ENCODE results near the gene AP1M2. TPM values are rescaled to one million over a fixed set of nuclear protein-coding genes. Genes with fewer than 3 reads are reported as not detected.
"Not testable (repeated sequence)": the region's sequence is repeated elsewhere in the genome, so short reads cannot be mapped to it uniquely, and the experiment has no call there.

Gene AP1M2
- total RNA-seq, 1 donor from 2014 or later = not detected

DNA sequence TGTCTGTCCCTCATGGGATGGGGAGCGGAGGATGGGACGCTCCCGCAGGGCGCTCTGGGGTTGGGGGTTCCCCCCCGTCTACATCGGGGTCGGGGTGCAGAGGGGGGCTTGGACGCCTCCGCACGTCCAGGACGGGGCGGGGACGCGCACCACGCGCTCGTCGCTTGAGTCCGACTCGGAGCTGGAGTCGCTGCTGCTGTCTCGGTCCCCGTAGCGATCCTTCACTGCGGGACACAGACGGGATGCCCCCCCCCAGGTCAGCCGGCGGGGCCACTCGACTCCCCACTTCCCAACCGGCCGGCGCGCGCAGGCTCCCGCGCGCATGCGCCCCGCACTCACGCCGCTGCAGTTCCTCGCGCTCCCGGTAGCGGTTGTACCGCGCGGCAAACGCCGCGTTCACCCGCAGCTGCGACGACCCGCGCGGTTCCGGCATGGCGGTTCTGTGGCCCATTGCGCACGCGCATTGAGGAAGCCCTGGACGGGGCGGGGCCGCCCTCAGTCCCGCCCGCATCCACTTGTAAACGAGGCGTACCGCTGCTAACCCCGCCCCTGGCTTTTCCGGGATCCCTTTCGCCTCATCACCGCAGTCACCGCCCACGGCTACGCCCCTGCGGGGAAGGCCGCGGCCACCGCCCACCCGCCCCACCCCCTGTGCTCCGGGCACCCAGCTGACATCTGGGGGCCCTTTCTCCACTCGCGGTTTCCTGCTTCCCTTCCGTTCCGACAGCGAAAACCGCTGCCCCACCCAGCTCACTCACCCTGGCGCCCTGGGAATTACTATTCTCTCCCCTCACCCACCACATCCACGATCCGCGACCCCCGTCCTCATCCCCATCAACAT, 21.3 kb downstream of the AP1M2 start, which contains the start of gene KRI1:
KRI1 (minus strand) TSS at position 444 of the 841 bp plus-strand sequence; CDS start at position 433, 11 bp downstream.
- DNase-seq (ENCODE audit: low read depth in 2 of 2) = peak; percentile 97 to 98

DNA sequence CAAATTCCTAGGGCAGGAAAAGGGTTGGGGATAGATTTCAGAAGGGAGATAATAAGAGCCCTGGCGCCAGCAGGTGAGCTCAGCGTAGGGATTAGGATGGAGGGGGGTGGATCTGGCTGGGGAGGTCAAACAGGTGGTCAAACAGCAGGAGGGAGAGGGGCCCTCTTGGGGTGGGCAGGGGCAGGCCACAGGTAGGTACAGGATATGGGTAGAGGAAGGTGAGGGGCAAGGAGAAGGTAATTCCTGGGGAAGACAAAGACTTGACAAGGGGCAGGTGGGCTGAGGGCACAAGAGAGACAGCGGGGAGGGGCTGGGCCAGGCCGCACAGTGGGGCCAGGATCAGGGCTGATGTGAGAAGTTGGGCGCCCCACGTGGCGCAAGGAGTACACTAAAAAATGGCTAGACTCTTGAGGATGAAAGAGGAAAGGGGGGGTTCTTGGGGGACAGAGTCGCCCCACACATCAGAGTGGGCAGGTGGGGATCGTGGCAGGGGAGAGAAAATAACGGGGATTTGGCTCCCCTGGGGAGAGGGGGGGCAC, 22.0 kb downstream of the AP1M2 start:
- DNase-seq (ENCODE audit: low read depth in 2 of 2) = peak in 1 of 2 donors; percentile 46

DNA sequence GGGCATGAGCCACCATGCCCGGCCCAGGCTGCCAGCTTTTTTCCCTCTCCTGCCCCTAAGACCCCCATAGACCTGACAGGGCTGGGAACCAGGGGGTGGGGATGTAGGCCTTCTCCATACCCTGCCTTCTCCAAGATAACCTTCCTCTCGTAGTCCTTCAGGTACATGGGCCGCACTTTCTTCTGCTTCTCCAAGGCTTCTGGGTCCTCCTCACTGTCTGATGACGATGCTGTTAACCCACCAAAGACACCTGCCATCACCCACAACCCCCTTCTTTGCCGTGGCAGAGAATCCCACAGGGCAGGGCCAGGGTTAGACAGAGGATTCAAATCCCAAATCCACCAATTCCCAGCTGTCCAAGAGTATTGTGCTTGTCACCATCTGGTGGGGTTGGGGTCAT, 24.5 kb downstream of the AP1M2 start:
- no peak for DNase-seq (ENCODE audit: low read depth in 2 of 2)

DNA sequence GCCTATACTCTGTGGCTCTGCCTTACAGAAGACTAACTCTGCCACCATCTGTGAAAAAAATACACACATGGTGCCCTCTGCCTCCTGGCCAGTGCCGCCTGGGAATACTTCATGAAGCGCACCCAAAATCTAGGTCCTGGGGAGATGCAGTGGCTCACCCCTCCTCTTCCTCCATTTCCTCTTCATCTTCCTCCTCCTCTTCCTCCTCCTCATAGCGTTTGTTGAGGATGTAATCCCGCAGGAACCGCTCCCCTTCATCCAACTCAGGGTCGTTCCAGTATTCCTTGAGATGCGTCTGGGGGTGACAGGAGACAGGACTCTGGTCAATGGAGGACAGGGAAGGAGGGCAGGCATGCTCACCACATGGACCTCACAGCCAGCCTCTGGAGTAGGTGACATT, 27.0 kb downstream of the AP1M2 start:
- DNase-seq (ENCODE audit: low read depth in 2 of 2) = no peak

DNA sequence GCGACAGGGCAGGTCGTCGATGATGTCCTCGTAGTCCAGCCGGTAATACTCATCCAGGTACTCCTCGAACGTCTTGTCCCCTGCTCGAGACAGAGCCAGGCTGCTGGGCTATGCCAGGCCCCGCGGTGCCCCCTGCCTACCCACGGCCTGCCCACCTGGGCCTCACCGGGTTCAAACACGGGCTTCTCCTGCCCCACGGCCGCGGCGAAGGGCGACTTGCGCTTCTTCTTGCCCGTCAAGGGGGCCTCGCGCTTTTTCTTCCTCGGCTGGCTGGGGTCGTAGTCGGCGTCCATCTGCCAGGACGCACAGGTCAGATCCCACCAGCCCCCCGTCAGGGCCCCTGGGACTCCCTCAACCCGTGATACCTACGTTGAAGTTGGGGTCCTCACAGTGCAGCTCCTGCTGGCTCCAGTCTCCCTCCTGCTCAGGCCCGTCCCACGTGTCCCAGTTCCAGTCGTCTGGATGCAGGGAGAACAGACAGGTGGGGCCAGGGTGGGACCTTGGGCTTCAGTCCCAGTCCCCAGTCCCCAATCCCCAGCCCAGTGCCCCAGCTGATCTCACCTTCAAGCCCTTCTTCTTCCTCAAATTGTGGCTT, 29.4 kb downstream of the AP1M2 start:
- no peak for DNase-seq (ENCODE audit: low read depth in 2 of 2)

DNA sequence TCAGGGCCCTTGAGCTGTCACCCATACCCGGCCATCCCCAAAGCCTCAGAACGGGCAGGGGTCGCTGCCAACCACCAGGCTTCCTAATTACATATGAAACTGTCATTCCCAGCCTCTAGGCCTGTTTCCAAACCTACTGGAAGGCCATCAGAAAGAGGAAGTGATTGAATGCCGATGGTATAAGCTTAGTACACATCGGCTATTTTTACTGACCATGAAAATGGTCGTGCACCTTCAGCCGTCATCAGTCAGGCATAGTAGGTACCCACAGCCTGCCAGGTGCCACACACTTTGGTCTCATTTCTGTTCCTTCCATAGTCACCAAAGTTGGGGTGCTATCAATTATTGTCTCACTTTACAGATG, 31.5 kb downstream of the AP1M2 start:
- DNase-seq (ENCODE audit: low read depth in 2 of 2) = no peak

DNA sequence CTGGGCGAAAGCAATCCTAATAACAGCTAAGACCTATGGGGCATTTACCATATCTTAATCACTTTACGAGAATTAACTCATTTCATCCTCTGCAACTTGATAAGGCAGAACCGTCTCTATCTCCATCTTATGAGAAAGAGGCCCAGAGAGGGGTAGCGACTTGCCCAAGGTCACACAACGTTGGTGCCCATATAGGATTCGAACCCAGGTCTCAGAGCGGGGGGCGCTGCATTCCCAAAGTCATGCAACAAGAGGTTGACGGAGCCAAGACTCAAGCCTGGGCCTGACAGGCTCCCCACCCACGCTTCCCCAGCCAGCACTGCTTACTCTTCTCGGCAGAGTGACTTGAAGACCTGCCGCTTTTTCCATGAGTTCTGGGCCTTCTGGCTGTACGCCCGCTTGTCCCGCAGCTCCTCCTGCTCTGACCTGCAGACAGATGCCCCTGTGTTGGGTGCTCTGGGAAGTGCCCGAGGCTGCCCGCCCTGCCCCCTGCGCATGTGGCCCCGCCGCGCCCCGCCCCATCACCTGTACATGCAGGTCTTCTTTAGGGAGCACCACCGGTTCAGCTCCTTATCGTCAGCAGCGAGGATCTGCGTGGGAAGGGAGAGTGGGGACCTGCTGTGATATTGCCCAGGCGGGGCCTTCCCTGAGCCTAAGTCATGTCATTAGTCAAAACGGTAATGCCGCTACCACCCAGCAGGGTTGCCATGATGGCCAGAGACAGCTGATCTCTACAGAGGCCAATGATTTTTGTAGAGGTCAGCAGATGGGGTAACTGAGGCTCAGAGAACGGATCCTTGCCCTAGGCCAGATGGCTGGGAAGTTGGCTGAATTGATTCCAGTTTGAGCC, 32.1 kb downstream of the AP1M2 start:
- no peak for DNase-seq (ENCODE audit: low read depth in 2 of 2)

DNA sequence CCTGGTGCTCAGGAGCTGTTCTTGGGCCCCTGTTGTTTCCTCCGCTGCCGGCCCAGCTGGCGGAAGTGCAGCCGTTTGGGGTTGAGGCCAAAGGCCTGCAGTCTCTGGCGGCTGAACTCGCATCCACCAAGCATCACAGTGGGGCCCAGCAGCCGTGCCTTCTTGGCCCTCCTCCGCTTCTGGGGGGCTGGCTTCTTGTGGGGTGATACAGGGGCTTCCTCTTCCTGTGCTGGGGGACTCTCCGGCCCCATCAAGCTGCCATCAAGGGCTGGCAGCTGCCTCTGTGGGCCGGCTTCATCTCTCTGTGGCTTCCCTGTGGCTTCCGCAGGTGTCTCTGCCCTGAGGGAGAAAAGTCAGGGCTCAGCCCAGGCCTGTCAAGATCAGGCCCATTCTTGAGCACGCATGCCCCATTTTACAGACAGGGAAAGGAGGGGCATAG, 33.1 kb downstream of the AP1M2 start:
- no peak for DNase-seq (ENCODE audit: low read depth in 2 of 2)

DNA sequence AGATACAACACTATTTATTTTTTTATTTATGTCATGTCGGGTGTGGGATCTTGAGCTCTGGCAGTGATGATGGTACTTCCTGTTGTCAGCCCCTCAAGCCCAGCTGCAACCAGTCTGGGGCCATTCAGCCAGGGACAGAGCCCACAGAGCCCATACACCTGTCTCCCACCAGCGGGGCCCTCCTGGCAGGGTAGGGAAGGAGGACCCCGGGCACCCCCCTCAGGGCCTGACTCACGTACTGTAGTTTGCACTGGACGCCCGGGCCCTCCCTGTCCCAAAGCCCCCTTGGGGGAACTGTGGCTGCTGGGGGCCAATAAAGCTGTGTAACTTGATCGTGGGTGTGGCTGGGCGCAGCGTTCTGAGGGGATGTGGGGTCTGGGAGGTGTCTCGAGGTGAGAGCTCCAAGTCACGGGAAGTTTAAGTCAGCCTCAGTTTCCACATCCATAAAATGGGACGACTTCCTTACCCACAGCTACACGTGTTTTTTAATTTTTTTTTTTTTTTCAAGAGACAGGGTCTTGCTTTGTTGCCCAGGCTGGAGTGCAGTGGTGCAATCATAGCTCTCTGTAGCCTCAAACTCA, 33.9 kb downstream of the AP1M2 start:
- no peak for DNase-seq (ENCODE audit: low read depth in 2 of 2)

DNA sequence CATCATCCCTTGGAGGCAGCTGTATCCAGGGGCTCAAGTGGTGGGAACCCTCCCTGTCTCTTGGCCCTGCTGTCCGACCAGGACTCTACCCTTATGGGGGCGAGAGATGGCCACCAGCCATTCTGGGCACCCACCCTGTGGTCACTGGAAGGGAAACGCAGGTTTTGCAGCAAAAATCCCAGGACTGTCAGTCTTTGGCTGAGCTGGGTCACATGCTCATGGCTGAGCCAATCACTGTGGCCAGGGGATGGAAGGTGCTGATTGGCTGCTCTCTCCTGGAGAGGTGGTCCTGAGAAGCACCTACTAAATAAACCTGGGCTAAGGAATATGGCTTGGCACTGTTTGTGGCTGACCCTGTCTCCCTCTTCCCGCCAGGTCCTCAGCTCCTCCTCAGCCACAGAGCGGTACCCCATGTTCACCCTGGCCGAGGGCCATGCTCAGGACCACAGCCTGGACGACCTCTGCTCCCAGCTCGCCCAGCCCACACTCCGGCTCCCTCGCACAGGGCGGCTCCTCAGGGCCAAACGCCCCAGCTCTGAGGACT, 34.5 kb downstream of the AP1M2 start:
- no peak for DNase-seq (ENCODE audit: low read depth in 2 of 2)

DNA sequence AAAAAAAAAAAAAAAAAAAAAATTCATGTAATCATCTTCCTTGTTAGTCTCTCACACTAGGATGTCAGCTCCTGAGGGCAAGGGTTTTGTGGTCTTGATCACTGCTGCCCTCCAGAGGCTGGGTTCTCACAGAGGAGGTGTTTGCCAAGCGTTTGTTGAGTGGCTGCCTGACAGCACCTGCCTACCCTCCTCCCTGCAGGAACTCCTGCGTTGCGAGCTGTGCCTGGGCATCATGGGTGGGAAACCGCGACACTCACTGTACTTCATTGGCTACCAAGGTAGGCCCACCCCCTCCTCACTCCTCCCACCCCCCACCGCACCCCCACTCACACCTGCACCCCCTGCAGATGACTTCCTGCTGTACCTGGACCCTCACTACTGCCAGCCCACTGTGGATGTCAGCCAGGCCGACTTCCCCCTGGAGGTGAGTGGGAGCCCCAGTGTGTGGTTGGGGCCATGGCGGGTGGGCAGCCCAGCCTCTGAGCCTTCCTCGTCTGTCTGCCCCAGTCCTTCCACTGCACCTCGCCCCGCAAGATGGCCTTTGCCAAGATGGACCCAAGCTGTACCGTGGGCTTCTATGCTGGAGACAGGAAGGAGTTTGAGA, 35.3 kb downstream of the AP1M2 start:
- DNase-seq (ENCODE audit: low read depth in 2 of 2) = peak in 1 of 2 donors; percentile 42

DNA sequence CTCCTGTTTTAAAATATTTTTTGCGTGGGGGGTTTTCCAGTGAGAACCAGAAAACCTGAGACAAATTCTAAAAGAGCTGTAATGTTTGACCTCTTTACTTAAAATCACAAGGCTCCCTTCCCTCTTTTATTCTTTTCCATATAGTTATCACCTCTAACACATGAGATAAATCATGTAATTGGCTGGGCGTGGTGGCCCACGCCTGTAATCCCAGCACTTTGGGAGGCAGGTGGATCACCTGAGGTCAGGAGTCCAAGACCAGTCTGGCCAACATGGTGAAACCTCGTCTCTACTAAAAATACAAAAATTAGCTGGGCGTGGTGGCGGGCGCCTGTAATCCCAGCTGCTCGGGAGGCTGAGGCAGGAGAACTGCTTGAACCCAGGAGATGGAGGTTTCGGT, 36.1 kb downstream of the AP1M2 start:
- not testable (repeated sequence) for DNase-seq (ENCODE audit: low read depth in 2 of 2)

DNA sequence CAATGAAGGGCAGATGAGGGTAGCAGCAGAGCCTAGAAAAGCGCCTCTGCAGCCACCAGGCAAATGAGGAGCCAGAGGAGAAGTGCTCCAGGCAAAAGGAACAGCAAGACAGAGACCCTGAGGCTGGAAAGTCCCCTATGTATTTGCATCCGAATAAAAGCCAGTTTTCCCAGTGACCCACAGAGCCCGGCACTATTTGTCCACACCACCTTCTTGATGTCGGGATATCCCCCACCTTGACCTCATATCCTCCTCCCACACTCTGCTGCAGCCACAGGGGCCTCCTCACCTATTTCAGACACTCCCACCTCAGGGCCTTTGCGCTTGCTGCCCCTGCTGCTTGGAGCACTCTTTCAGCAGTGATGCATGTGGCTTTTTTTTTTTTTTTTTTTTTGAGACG, 36.8 kb downstream of the AP1M2 start:
- no peak for DNase-seq (ENCODE audit: low read depth in 2 of 2)

DNA sequence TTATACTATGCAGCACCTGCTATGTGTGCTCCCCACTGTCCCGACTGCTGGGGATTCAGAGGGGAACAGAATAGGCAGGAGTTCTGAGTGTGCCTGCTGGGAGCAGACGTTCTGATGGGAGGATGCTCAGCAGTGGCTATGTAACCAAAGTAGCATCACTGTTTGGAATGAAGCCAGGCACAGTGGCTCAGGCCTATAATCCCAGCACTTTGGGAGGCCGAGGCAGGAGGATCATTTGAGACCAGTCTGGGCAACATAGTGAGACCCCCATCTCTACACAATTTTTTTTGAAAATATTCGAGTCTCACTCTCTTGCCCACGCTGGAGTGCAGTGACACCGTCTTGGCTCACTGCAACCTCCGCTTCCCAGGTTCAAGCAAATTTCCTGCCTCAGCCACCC, 37.4 kb downstream of the AP1M2 start:
- no peak for DNase-seq (ENCODE audit: low read depth in 2 of 2)

DNA sequence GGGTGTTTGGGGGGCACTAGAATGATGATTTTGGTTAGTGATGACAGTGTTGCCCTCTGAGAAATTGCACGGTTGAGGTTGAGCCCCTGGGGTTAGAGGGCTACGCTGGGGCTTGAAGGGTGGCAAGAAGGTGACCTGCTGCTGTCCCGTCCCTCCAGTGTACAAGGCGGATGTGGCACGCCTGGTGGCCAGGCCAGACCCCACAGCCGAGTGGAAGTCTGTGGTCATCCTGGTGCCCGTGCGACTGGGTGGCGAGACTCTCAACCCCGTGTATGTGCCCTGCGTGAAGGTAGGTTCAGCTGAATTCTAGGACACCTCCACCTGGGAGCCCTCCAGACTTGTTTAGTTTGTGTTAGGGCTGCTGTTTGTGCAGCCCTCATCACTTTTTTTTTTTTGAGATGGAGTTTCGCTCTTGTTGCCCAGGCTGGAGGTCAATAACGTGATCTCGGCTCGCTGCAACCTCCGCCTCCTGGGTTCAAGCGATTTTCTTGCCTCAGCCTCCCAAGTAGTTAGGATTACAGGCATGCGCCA, 38.3 kb downstream of the AP1M2 start:
- DNase-seq (ENCODE audit: low read depth in 2 of 2) = no peak

DNA sequence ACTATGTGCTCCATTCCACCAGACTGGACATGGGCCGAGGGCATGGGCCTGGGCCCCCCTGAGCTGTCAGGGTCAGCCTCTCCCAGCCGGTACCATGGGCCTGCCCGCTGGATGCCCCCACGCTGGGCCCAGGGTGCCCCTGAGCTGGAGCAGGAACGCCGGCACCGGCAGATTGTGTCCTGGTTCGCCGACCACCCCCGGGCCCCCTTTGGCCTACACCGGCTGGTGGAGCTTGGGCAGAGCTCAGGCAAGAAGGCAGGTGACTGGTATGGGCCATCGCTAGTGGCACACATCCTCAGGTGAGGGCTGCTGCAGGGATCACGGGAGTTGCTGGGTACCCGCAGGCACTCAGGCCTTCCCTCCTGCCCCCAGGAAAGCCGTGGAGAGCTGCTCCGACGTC, 40.3 kb downstream of the AP1M2 start:
- DNase-seq (ENCODE audit: low read depth in 2 of 2) = no peak

DNA sequence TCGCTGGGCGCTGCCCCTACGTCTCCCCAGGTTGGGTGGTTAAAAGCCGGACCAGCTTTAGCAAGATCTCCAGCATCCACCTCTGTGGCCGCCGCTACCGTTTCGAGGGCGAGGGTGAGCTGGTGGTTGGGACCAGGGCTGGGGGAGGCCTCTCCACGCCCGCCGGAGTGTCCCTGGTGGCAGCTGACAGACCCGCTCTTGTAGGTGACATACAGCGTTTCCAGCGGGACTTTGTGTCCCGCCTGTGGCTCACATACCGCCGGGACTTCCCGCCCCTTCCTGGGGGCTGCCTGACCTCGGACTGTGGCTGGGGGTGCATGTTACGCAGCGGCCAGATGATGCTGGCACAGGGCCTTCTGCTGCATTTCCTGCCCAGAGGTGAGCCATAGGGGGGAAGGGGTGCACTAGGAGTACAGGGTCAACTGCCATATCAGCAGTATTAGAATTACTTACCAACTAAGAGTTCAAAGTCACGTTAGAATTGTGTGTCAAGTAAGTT, 42.3 kb downstream of the AP1M2 start:
- no peak for DNase-seq (ENCODE audit: low read depth in 2 of 2)

DNA sequence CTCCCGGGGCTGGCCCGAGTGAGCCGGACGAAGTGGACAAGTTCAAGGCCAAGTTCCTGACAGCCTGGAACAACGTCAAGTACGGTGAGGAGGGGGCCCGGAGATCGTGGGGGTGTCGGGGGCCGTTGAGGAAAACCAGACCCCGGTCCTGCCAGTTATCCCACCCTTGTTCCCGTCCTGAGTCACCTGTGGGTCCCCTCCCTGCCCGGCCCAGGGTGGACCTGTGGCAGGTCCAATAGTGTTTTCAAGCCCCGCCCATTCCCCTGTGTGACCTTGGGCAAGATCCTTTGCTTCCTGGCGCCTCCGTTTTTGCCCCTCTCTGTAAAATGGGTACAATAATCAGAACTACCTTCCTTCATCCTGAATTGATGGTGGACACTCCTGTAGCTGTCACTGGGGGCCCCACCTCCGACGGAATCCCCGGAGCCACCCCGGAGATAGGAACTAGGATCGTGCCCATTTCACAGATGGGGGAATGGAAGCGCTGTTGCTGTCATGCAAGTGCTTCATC, 42.8 kb downstream of the AP1M2 start:
- DNase-seq (ENCODE audit: low read depth in 2 of 2) = no peak

DNA sequence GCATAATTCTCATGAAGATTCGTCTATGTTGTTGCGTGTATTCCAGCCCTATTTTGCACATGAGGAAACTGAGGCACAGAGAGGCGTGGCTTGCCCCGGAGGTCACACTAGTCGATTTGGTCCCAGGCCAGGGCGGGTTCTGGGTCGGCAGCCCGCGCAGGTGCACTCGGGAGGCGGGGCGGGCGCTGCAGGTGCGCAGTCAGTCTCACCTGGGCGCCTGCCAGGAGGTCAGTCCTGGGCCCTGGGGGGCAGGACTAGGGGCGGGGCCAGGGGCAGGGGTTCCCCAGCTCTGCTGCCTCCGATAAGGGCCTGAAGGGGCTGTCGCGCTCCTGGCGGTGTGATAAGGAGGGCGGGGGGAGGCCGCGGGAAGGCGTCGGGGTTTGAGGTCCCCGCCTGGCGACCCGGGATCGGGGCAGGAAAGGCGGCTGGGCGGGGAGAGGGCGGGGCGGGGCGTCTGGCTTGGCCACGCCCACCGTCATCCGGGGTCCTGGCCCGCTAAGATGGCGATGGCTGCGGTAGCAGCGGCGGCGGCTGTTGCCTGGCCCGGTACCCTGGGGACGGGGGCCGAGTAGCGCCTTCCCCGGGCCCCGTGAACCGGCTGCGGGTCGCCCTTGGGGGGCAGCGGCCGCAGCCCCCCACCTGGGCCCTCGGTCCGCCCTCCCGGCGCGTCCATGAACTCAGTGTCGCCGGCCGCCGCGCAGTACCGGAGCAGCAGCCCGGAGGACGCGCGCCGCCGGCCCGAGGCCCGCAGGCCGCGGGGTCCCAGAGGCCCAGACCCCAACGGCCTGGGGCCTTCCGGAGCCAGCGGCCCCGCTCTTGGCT, 43.5 kb downstream of the AP1M2 start, which contains the start of gene ATG4D:
ATG4D (plus strand) TSS at position 485 of the 822 bp plus-strand sequence; CDS start at position 672, 187 bp downstream.
- DNase-seq (ENCODE audit: low read depth in 2 of 2) = peak; percentile 41 to 52
